A673 (cell line): Measurements from ENCODE around the gene NINJ1. TPM values are rescaled to one million over a fixed set of nuclear protein-coding genes. Genes with fewer than 3 reads are reported as not detected.

Experiments
- BruUV-seq: library from RNA; stranded (reverse); fragments of 400-500 nt; replicated peaks from 2 replicates; lab custom pipeline; 2021; lab: Mats Ljungman, UMichigan
- CTCF ChIA-PET: fragments of 300-600 bp; sonication (Branson Sonifier 250); formaldehyde crosslinking; loops from one replicate; lab custom pipeline; 2022; ENCODE audit warnings: antibody characterized with exemption; lab: Charles Lee
- POLR2A ChIA-PET: fragments of 300-600 bp; sonication (Branson Sonifier 250); formaldehyde crosslinking; loops from one replicate; lab custom pipeline; 2022; ENCODE audit warnings: antibody characterized with exemption; ENCODE audit not compliant: low non-redundant PET; lab: Charles Lee
- DNase-seq: peaks from one replicate; pipeline ENCODE4 v3.0.0-alpha.2; 2015; ENCODE audit warnings: low spot score
- H3K27ac ChIP-seq: fragments of 200-600 bp; sonication (generic); 2 replicates; pipeline ENCODE4 v1.5.1; 2016; ENCODE audit warnings: mixed run types, low read depth, mild to moderate bottlenecking, mixed read lengths, antibody characterized with exemption, low read length; ENCODE audit not compliant: poor library complexity, severe bottlenecking
- H3K27me3 ChIP-seq: fragments of 200-600 bp; sonication (generic); replicated peaks from 2 replicates; pipeline ENCODE4 v1.6.1; 2017; ENCODE audit warnings: mixed run types, low read depth, mild to moderate bottlenecking, mixed read lengths, antibody characterized with exemption, low read length; ENCODE audit not compliant: insufficient read depth, poor library complexity
- H3K36me3 ChIP-seq: fragments of 200-600 bp; sonication (generic); 2 replicates; pipeline ENCODE4 v1.6.1; 2016; ENCODE audit warnings: mixed run types, mild to moderate bottlenecking, mixed read lengths, antibody characterized with exemption, low read length; ENCODE audit not compliant: insufficient read depth, poor library complexity, severe bottlenecking
- H3K4me1 ChIP-seq: fragments of 200-600 bp; sonication (generic); 2 replicates; pipeline ENCODE4 v1.6.1; 2017; ENCODE audit warnings: mixed run types, mild to moderate bottlenecking, mixed read lengths, antibody characterized with exemption, low read length; ENCODE audit not compliant: insufficient read depth, poor library complexity, severe bottlenecking
- H3K4me3 ChIP-seq: fragments of 200-600 bp; sonication (generic); 2 replicates; pipeline ENCODE4 v1.5.1; 2016; ENCODE audit warnings: low read depth, mixed run types, mild to moderate bottlenecking, mixed read lengths, low read length; ENCODE audit not compliant: poor library complexity, severe bottlenecking
- H3K9me3 ChIP-seq: fragments of 200-600 bp; sonication (generic); 2 replicates; pipeline ENCODE4 v1.6.1; 2016; ENCODE audit warnings: mixed run types, low read depth, mild to moderate bottlenecking, mixed read lengths, antibody characterized with exemption, low read length; ENCODE audit not compliant: poor library complexity, severe bottlenecking
- EZH2 ChIP-seq: fragments of 200-600 bp; sonication (generic); IDR thresholded peaks from 2 replicates; pipeline ENCODE4 v1.6.1; 2017; ENCODE audit warnings: borderline replicate concordance, low read depth, mild to moderate bottlenecking, mixed read lengths, antibody characterized with exemption, low read length; ENCODE audit not compliant: poor library complexity, severe bottlenecking
- intact Hi-C: fragments of 100-400 bp; cut with micrococcal nuclease; formaldehyde crosslinking; loops from one replicate; pipeline ENCODE4 v1.10.0; 2022; ENCODE audit not compliant: unreplicated experiment
- total RNA-seq: library from RNA; stranded (reverse); gene quantifications from 2 replicates; pipeline ENCODE4 v1.2.3, GENCODE V29; 2021
- TF ChIP-seq, protein P1 (sequence below): fragments of 300-800, 200-600 bp; sonication (generic); conservative IDR thresholded peaks from 2 replicates; pipeline ENCODE4 v1.5.1; 2017; ENCODE audit warnings: low read depth, mild to moderate bottlenecking, antibody characterized with exemption, low read length, moderate library complexity, mixed read lengths

The NINJ1 gene
- total RNA-seq, 1 experiment from 2014 or later: 9.2 TPM

GRCh38 chr9:93138171-93138764 lies 4.2 kb upstream of the NINJ1 start:
- CTCF ChIA-PET: no interaction called here

DNA sequence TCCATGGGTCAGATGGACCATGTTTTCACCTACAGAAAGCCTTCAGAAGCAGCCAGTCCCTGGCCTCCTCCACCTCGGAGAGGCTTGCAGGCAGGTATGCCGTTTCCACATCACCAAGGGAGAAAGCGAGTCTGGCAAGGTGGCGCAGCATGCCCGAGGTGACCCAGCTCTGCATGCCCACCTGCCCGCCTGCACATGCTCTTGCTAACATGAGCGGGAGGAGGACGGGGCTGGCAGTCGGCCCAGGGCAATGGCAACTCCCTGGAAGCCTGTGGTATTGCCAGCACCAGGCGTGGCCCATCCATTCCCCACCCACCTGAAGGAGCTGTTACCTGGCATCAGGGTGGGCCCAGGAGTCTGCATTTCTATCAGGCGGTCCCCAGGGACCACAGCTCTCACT lies 3.3 kb upstream of the NINJ1 start:
- H3K27ac ChIP-seq: no peak overlapping the region
- CTCF ChIA-PET: no interaction called here
- BruUV-seq: no TSS peak
- TF ChIP-seq, protein P1, sequence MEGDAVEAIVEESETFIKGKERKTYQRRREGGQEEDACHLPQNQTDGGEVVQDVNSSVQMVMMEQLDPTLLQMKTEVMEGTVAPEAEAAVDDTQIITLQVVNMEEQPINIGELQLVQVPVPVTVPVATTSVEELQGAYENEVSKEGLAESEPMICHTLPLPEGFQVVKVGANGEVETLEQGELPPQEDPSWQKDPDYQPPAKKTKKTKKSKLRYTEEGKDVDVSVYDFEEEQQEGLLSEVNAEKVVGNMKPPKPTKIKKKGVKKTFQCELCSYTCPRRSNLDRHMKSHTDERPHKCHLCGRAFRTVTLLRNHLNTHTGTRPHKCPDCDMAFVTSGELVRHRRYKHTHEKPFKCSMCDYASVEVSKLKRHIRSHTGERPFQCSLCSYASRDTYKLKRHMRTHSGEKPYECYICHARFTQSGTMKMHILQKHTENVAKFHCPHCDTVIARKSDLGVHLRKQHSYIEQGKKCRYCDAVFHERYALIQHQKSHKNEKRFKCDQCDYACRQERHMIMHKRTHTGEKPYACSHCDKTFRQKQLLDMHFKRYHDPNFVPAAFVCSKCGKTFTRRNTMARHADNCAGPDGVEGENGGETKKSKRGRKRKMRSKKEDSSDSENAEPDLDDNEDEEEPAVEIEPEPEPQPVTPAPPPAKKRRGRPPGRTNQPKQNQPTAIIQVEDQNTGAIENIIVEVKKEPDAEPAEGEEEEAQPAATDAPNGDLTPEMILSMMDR: no peak
- no peak for TF ChIP-seq EZH2
- no peak for DNase-seq
- no peak overlapping the region for H3K4me3 ChIP-seq
- H3K9me3 ChIP-seq: no peaks in the 10 kb centered on the region
- intact Hi-C loops: no loop called here
- peaks cover 10% of the 10 kb centered on the region for H3K4me1 ChIP-seq
- no peaks in the 10 kb centered on the region for H3K27me3 ChIP-seq
- H3K36me3 ChIP-seq: no peaks in the 10 kb centered on the region
- POLR2A ChIA-PET: no interaction called here

More at GRCh38 chr9:93138171-93138764, 4.2 kb upstream of the NINJ1 start:
- no peaks in the 10 kb centered on the region for H3K36me3 ChIP-seq
- H3K4me1 ChIP-seq: peaks cover 3% of the 10 kb centered on the region
- POLR2A ChIA-PET: no interaction called here
- no peaks in the 10 kb centered on the region for H3K9me3 ChIP-seq
- no TSS peak for BruUV-seq
- no peaks in the 10 kb centered on the region for H3K27me3 ChIP-seq
- no peak overlapping the region for H3K27ac ChIP-seq
- TF ChIP-seq EZH2: no peak
- TF ChIP-seq, protein P1: no peak
- DNase-seq: no peak
- H3K4me3 ChIP-seq: no peak overlapping the region
- intact Hi-C loops: no loop called here

DNA sequence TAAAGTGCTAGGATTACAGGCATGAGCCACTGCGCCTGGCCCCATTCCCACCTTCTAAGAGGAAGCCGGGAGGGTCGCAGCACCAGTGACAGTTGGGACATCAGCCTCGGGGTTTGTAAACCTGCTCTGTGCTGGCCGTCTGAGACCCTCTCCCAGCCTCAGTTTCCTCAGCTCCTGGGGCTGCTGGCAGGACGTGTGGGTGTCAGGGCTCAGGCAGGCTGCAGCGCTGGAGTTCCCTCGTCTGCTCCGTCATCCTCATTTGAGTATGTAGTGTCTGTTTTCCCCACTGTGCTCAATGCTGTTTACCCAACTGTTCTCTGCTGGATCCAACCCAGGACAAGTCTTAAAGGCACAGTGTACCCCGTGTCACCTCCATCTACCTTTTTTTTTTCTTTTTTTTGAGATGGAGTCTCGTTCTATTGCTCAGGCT lies 2.0 kb upstream of the NINJ1 start:
- peaks cover 10% of the 10 kb centered on the region for H3K4me1 ChIP-seq
- BruUV-seq: no TSS peak
- H3K9me3 ChIP-seq: no peaks in the 10 kb centered on the region
- CTCF ChIA-PET: no interaction called here
- TF ChIP-seq EZH2: no peak
- TF ChIP-seq, protein P1: no peak
- DNase-seq: no peak
- H3K36me3 ChIP-seq: no peaks in the 10 kb centered on the region
- no peak overlapping the region for H3K4me3 ChIP-seq
- POLR2A ChIA-PET: no interaction called here
- no peaks in the 10 kb centered on the region for H3K27me3 ChIP-seq
- H3K27ac ChIP-seq: no peak overlapping the region
- intact Hi-C loops: no loop called here
